ENCODE data around the gene LTBP4. TPM values are rescaled to one million over a fixed set of nuclear protein-coding genes. Genes with fewer than 3 reads are reported as not detected.
A peak's percentile ranks its signal among the peaks of the same experiment; 100 is the strongest.

The LTBP4 gene
- total RNA-seq, 1 donor from 2014 or later, result 217 TPM

- DNase-seq (ENCODE audit: low spot score), result peak; percentile 97
Observed at GRCh38 chr19:40662925-40663694, 61.9 kb downstream of the LTBP4 start.

GRCh38 chr19:40663695-40664692, 62.8 kb downstream of the LTBP4 start:
- no peak for DNase-seq (ENCODE audit: low spot score)

- DNase-seq (ENCODE audit: low spot score), result no peak
Observed at GRCh38 chr19:40666803-40667438, 65.8 kb downstream of the LTBP4 start.

GRCh38 chr19:40667602-40668001, 66.4 kb downstream of the LTBP4 start:
- DNase-seq (ENCODE audit: low spot score), result no peak

- DNase-seq (ENCODE audit: low spot score), result no peak
Observed at GRCh38 chr19:40668991-40669614, 67.9 kb downstream of the LTBP4 start.

- no peak for DNase-seq (ENCODE audit: low spot score)
Observed at GRCh38 chr19:40671404-40671803, 70.2 kb downstream of the LTBP4 start.

- DNase-seq (ENCODE audit: low spot score), result no peak
Observed at GRCh38 chr19:40672038-40672437, 70.9 kb downstream of the LTBP4 start.

GRCh38 chr19:40672573-40673299, 71.6 kb downstream of the LTBP4 start:
- no peak for DNase-seq (ENCODE audit: low spot score)

GRCh38 chr19:40673397-40673796, 72.2 kb downstream of the LTBP4 start:
- DNase-seq (ENCODE audit: low spot score), result no peak

- no peak for DNase-seq (ENCODE audit: low spot score)
Observed at GRCh38 chr19:40674291-40674690, 73.1 kb downstream of the LTBP4 start.

- DNase-seq (ENCODE audit: low spot score), result no peak
Observed at GRCh38 chr19:40677156-40677555, 76.0 kb downstream of the LTBP4 start.

Other genes starting within 250 kb of the LTBP4 start
- gene HIPK4, start 211.2 kb upstream of the LTBP4 start, total RNA-seq, result 0.29 TPM
- gene PRX, start 188.0 kb upstream of the LTBP4 start, total RNA-seq, result 2.3 TPM
- 20.2 TPM for gene SERTAD1, start 175.4 kb upstream of the LTBP4 start, total RNA-seq
- gene SERTAD3, start 157.0 kb upstream of the LTBP4 start, total RNA-seq, result 40.7 TPM
- gene BLVRB, start 135.6 kb upstream of the LTBP4 start, total RNA-seq, result 141 TPM
- 6.1 TPM for gene SPTBN4, start 134.4 kb upstream of the LTBP4 start, total RNA-seq
- 54.3 TPM for gene SHKBP1, start 24.5 kb upstream of the LTBP4 start, total RNA-seq
- gene NUMBL, start 89.3 kb downstream of the LTBP4 start, total RNA-seq, result 63.8 TPM
- 16.8 TPM for gene COQ8B, start 115.5 kb downstream of the LTBP4 start, total RNA-seq
- gene ITPKC, start 115.7 kb downstream of the LTBP4 start, total RNA-seq, result 53.1 TPM
- gene ACTMAP, start 149.1 kb downstream of the LTBP4 start, total RNA-seq, result 5.6 TPM
- gene SNRPA, start 149.8 kb downstream of the LTBP4 start, total RNA-seq, result 41.3 TPM
- gene MIA, start 174.2 kb downstream of the LTBP4 start, total RNA-seq, result not detected
- gene RAB4B, start 176.9 kb downstream of the LTBP4 start, total RNA-seq, result 26.9 TPM
- 113 TPM for gene EGLN2, start 197.8 kb downstream of the LTBP4 start, total RNA-seq
- gene CYP2A6, start 249.1 kb downstream of the LTBP4 start, total RNA-seq, result 0.48 TPM